Measurements from ENCODE around the gene AFF3. TPM values are rescaled to one million over a fixed set of nuclear protein-coding genes. Genes with fewer than 3 reads are reported as not detected.

AFF3 gene
- total and polyA plus RNA-seq, 7 experiments from 2014 or later: 3.0 to 24.1 (median 19.8) TPM

DNA sequence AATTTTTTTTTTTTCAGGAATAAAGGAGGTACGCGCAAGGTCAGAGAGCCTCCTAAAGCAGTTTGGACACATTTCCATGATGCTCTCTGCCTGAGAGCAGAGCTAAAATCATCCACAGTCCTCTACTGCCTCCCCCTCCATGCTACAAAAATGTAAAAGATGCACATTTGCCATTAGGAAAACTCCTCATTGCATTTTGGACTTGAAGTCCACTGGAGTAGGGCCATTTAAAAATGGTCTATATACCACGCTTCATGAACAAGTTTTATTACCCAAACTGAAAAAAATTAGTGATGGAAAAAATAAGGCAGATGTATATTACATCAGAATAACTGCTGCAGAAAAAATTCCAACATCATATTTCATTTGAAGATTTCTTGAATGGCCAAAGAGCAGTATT, 256.0 kb downstream of the AFF3 start:
- H3K36me3 Mint-ChIP-seq: peaks cover 0 to 3% (median 0%) of the 10 kb centered on the region in 5 donors
- no peak overlapping the region for H3K27ac ChIP-seq (ENCODE audit: low read depth, low read length)
- POLR2A ChIA-PET: no interaction called here
- no peaks in the 10 kb centered on the region for H3K27me3 ChIP-seq (ENCODE audit: control insufficient read depth in 2 of 2, insufficient read depth in 2 of 2, low read length in 2 of 2)
- ATAC-seq (no peak), DNase-seq (no peak)
- no peaks in the 10 kb centered on the region for H3K4me1 Mint-ChIP-seq
- no peaks in the 10 kb centered on the region for H3K9me3 Mint-ChIP-seq
- no peaks in the 10 kb centered on the region for H3K27me3 Mint-ChIP-seq
- no peak overlapping the region for H3K27ac Mint-ChIP-seq
- CTCF ChIA-PET: no interaction called here
- no peaks in the 10 kb centered on the region for H3K9me3 ChIP-seq (ENCODE audit: control insufficient read depth in 2 of 3, low read length in 3 of 3)
- H3K4me3 Mint-ChIP-seq: no peak overlapping the region
- intact Hi-C loops (cut with micrococcal nuclease): no loop called here
- no peaks in the 10 kb centered on the region for H3K4me1 ChIP-seq (ENCODE audit: control insufficient read depth in 2 of 2, insufficient read depth in 2 of 2, low read length in 2 of 2)
- no peaks in the 10 kb centered on the region for H3K36me3 ChIP-seq (ENCODE audit: control insufficient read depth in 2 of 3, insufficient read depth in 3 of 3, low read length in 3 of 3)
- no peak overlapping the region for H3K4me3 ChIP-seq (ENCODE audit: low read length)

- Histone ChIP-seq H3K36me3 (ENCODE audit: control insufficient read depth in 2 of 3, insufficient read depth in 3 of 3, low read length in 3 of 3) (no peaks in the 10 kb centered on the region), H3K9me3 (ENCODE audit: control insufficient read depth in 2 of 3, low read length in 3 of 3) (no peaks in the 10 kb centered on the region), H3K27me3 (ENCODE audit: control insufficient read depth in 2 of 2, insufficient read depth in 2 of 2, low read length in 2 of 2) (no peaks in the 10 kb centered on the region), H3K4me3 (ENCODE audit: low read length) (no peak overlapping the region), H3K4me1 (ENCODE audit: control insufficient read depth in 2 of 2, insufficient read depth in 2 of 2, low read length in 2 of 2) (no peaks in the 10 kb centered on the region), H3K27ac (ENCODE audit: low read depth, low read length) (no peak overlapping the region)
- Mint-ChIP-seq H3K36me3 (no peaks in the 10 kb centered on the region), H3K27ac (no peak overlapping the region), H3K9me3 (no peaks in the 10 kb centered on the region), H3K4me3 (no peak overlapping the region), H3K27me3 (no peaks in the 10 kb centered on the region), H3K4me1 (no peaks in the 10 kb centered on the region)
- ChIA-PET POLR2A (no interaction called here), CTCF (no interaction called here)
- ATAC-seq (no peak), DNase-seq (no peak)
- intact Hi-C loops (cut with micrococcal nuclease): no loop called here
These were observed 259.0 kb downstream of the AFF3 start for GRCh38 chr2:99883358-99883757.

GRCh38 chr2:99881901-99882591, 260.3 kb downstream of the AFF3 start:
- H3K36me3 Mint-ChIP-seq: no peaks in the 10 kb centered on the region
- H3K27me3 Mint-ChIP-seq: no peaks in the 10 kb centered on the region
- no peaks in the 10 kb centered on the region for H3K36me3 ChIP-seq (ENCODE audit: control insufficient read depth in 2 of 3, insufficient read depth in 3 of 3, low read length in 3 of 3)
- no peak overlapping the region for H3K27ac Mint-ChIP-seq
- DNase-seq (no peak), ATAC-seq (no peak)
- intact Hi-C loops (cut with micrococcal nuclease): no loop called here
- ChIA-PET POLR2A (no interaction called here), CTCF (no interaction called here)
- no peaks in the 10 kb centered on the region for H3K4me1 ChIP-seq (ENCODE audit: control insufficient read depth in 2 of 2, insufficient read depth in 2 of 2, low read length in 2 of 2)
- H3K4me3 ChIP-seq (ENCODE audit: low read length): no peak overlapping the region
- no peaks in the 10 kb centered on the region for H3K9me3 Mint-ChIP-seq
- H3K9me3 ChIP-seq (ENCODE audit: control insufficient read depth in 2 of 3, low read length in 3 of 3): no peaks in the 10 kb centered on the region
- no peaks in the 10 kb centered on the region for H3K27me3 ChIP-seq (ENCODE audit: control insufficient read depth in 2 of 2, insufficient read depth in 2 of 2, low read length in 2 of 2)
- no peak overlapping the region for H3K4me3 Mint-ChIP-seq
- H3K27ac ChIP-seq (ENCODE audit: low read depth, low read length): no peak overlapping the region
- no peaks in the 10 kb centered on the region for H3K4me1 Mint-ChIP-seq

- no peaks in the 10 kb centered on the region for H3K36me3 ChIP-seq (ENCODE audit: control insufficient read depth in 2 of 3, insufficient read depth in 3 of 3, low read length in 3 of 3)
- no peaks in the 10 kb centered on the region for H3K27me3 ChIP-seq (ENCODE audit: control insufficient read depth in 2 of 2, insufficient read depth in 2 of 2, low read length in 2 of 2)
- DNase-seq (no peak), ATAC-seq (no peak)
- Mint-ChIP-seq H3K4me1 (no peaks in the 10 kb centered on the region), H3K36me3 (no peaks in the 10 kb centered on the region), H3K9me3 (no peaks in the 10 kb centered on the region), H3K27ac (no peak overlapping the region), H3K27me3 (no peaks in the 10 kb centered on the region), H3K4me3 (no peak overlapping the region)
- H3K4me3 ChIP-seq (ENCODE audit: low read length): no peak overlapping the region
- POLR2A ChIA-PET: no interaction called here
- intact Hi-C loops (cut with micrococcal nuclease): no loop called here
- no peaks in the 10 kb centered on the region for H3K4me1 ChIP-seq (ENCODE audit: control insufficient read depth in 2 of 2, insufficient read depth in 2 of 2, low read length in 2 of 2)
- no peak overlapping the region for H3K27ac ChIP-seq (ENCODE audit: low read depth, low read length)
- no peaks in the 10 kb centered on the region for H3K9me3 ChIP-seq (ENCODE audit: control insufficient read depth in 2 of 3, low read length in 3 of 3)
- CTCF ChIA-PET: no interaction called here
These were observed 261.5 kb downstream of the AFF3 start for GRCh38 chr2:99880964-99881294.

DNA sequence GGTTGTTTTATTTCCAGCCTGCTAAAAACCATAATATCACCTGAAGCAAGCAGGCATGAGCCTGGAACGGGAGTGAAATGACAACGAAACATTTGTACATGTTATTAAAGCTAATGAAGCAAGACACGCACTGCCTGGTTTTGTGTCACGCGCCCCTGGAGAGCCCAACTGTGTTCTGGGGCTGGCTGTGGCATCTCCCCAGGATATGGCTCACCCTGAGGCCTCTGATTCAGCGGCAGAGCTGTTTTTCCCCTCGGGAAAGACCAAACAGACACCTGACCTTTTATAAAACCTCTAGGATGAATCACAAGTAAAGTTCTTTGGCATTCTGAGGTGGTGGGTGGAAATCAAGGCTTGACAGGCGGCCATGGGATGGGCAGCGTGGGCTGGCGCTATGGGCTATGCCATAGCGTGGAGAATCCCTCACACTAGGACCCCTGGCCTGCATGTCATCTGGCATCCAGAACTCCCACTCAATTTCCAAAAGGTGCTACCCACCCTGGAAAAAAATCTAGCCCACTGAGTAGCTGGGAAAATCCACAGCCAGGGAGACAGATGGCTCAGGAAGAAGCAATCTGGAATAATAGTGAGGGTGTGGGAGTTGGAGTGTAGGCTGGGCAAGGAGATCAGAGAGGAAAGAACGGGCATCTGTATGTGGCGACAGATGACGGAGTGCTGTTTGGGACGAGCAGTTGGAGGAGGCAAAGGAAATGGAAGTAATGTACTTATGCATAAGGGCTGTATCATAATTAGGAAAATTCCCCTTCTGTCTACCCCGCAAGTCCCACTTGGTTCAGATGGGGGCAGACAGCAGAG, 262.0 kb downstream of the AFF3 start:
- no peak for ATAC-seq
- no peak overlapping the region for H3K27ac Mint-ChIP-seq
- intact Hi-C loops (cut with micrococcal nuclease): no loop called here
- H3K9me3 Mint-ChIP-seq: no peaks in the 10 kb centered on the region
- Histone ChIP-seq H3K4me3 (ENCODE audit: low read length) (no peak overlapping the region), H3K36me3 (ENCODE audit: control insufficient read depth in 2 of 3, insufficient read depth in 3 of 3, low read length in 3 of 3) (no peaks in the 10 kb centered on the region), H3K4me1 (ENCODE audit: control insufficient read depth in 2 of 2, insufficient read depth in 2 of 2, low read length in 2 of 2) (no peaks in the 10 kb centered on the region), H3K27me3 (ENCODE audit: control insufficient read depth in 2 of 2, insufficient read depth in 2 of 2, low read length in 2 of 2) (no peaks in the 10 kb centered on the region), H3K27ac (ENCODE audit: low read depth, low read length) (no peak overlapping the region), H3K9me3 (ENCODE audit: control insufficient read depth in 2 of 3, low read length in 3 of 3) (no peaks in the 10 kb centered on the region)
- H3K27me3 Mint-ChIP-seq: no peaks in the 10 kb centered on the region
- H3K4me3 Mint-ChIP-seq: no peak overlapping the region
- ChIA-PET POLR2A (no interaction called here), CTCF (interaction anchor here (0.7 kb wide), 1 partner anchor 534 kb away, joined by 3 read pairs; no protein-coding TSS in a partner anchor)
- no peaks in the 10 kb centered on the region for H3K4me1 Mint-ChIP-seq
- H3K36me3 Mint-ChIP-seq: no peaks in the 10 kb centered on the region
- DNase-seq: no peak

GRCh38 chr2:99879481-99879880, 262.9 kb downstream of the AFF3 start:
- ATAC-seq (no peak), DNase-seq (no peak)
- ChIA-PET POLR2A (no interaction called here), CTCF (interaction anchor here (0.7 kb wide), 1 partner anchor 535 kb away, joined by 3 read pairs; no protein-coding TSS in a partner anchor)
- no peak overlapping the region for H3K27ac Mint-ChIP-seq
- H3K9me3 Mint-ChIP-seq: no peaks in the 10 kb centered on the region
- H3K4me3 ChIP-seq (ENCODE audit: low read length): no peak overlapping the region
- no peak overlapping the region for H3K4me3 Mint-ChIP-seq
- no peaks in the 10 kb centered on the region for H3K36me3 Mint-ChIP-seq
- no peaks in the 10 kb centered on the region for H3K9me3 ChIP-seq (ENCODE audit: control insufficient read depth in 2 of 3, low read length in 3 of 3)
- H3K4me1 ChIP-seq (ENCODE audit: control insufficient read depth in 2 of 2, insufficient read depth in 2 of 2, low read length in 2 of 2): no peaks in the 10 kb centered on the region
- no peaks in the 10 kb centered on the region for H3K36me3 ChIP-seq (ENCODE audit: control insufficient read depth in 2 of 3, insufficient read depth in 3 of 3, low read length in 3 of 3)
- no peak overlapping the region for H3K27ac ChIP-seq (ENCODE audit: low read depth, low read length)
- intact Hi-C loops (cut with micrococcal nuclease): no loop called here
- H3K27me3 ChIP-seq (ENCODE audit: control insufficient read depth in 2 of 2, insufficient read depth in 2 of 2, low read length in 2 of 2): no peaks in the 10 kb centered on the region
- no peaks in the 10 kb centered on the region for H3K4me1 Mint-ChIP-seq
- H3K27me3 Mint-ChIP-seq: no peaks in the 10 kb centered on the region
